IMR-90 (cell line): ENCODE data around the gene IWS1. TPM values are rescaled to one million over a fixed set of nuclear protein-coding genes. Genes with fewer than 3 reads are reported as not detected.

Experiments used
- ATAC-seq: fragments of 200-7000 bp; cut with Tn5 transposase; 2 replicates; pipeline ENCODE4 v1.9.1; 2020; ENCODE audit warnings: low read depth, mild to moderate bottlenecking, moderate library complexity
- BruUV-seq: library from RNA; stranded (reverse); fragments of 400-500 nt; replicated peaks from 2 replicates; lab custom pipeline; 2021; lab: Mats Ljungman, UMichigan
- CTCF ChIA-PET: fragments of 300-600 bp; formaldehyde crosslinking; extraction: SDS; loops from one replicate; lab custom pipeline; 2021; ENCODE audit warnings: antibody characterized with exemption; lab: Yijun Ruan, JAX
- POLR2A ChIA-PET: fragments of 300-600 bp; sonication (Branson Sonifier 250); formaldehyde crosslinking; loops from one replicate; lab custom pipeline; 2022; ENCODE audit warnings: antibody characterized with exemption; ENCODE audit not compliant: unreplicated experiment; lab: Charles Lee
- DNase-seq: peaks from one replicate; pipeline ENCODE4 v3.0.0; 2013
- H2AFZ ChIP-seq: replicated peaks from 2 replicates; pipeline ENCODE3; 2013; ENCODE audit warnings: low read length, mild to moderate bottlenecking; ENCODE audit not compliant: poor library complexity
- H2AK5ac ChIP-seq: 2 replicates; pipeline ENCODE4 v1.6.1; 2013; ENCODE audit warnings: low read depth, low read length, inconsistent platforms
- H2AK9ac ChIP-seq: replicated peaks from 2 replicates; pipeline ENCODE3; 2013; ENCODE audit warnings: mild to moderate bottlenecking, low read depth, low read length, moderate library complexity; ENCODE audit not compliant: poor library complexity
- H2BK120ac ChIP-seq: 2 replicates; pipeline ENCODE4 v1.6.1; 2013; ENCODE audit warnings: low read depth, low read length, inconsistent platforms
- H2BK15ac ChIP-seq: 3 replicates; pipeline ENCODE4 v1.6.1; 2013; ENCODE audit warnings: low read depth, low read length, inconsistent platforms
- H2BK20ac ChIP-seq: 2 replicates; pipeline ENCODE4 v1.6.1; 2013; ENCODE audit warnings: low read depth, mild to moderate bottlenecking, inconsistent platforms, low read length, moderate library complexity
- H2BK5ac ChIP-seq: 2 replicates; pipeline ENCODE4 v1.6.1; 2013; ENCODE audit warnings: mild to moderate bottlenecking, low read depth, low read length, inconsistent platforms; ENCODE audit not compliant: poor library complexity, severe bottlenecking
- H3K14ac ChIP-seq: replicated peaks from 2 replicates; pipeline ENCODE4 v1.6.1; 2013; ENCODE audit warnings: low read depth, low read length, inconsistent platforms
- H3K18ac ChIP-seq: 2 replicates; pipeline ENCODE4 v1.6.1; 2013; ENCODE audit warnings: low read depth, low read length, control low read depth
- H3K23ac ChIP-seq: 2 replicates; pipeline ENCODE4 v1.6.1; 2013; ENCODE audit warnings: low read depth, low read length, inconsistent platforms
- H3K27ac ChIP-seq: 2 replicates; pipeline ENCODE4 v1.5.1; 2013; ENCODE audit warnings: mild to moderate bottlenecking, control low read depth, low read length; ENCODE audit not compliant: insufficient read depth
- H3K27me3 ChIP-seq: 2 replicates; pipeline ENCODE4 v1.6.1; 2013; ENCODE audit warnings: low read length; ENCODE audit not compliant: control insufficient read depth, insufficient read depth
- H3K36me3 ChIP-seq: 2 replicates; pipeline ENCODE4 v1.6.1; 2013; ENCODE audit warnings: low read length, mixed read lengths; ENCODE audit not compliant: control insufficient read depth, insufficient read depth
- H3K4ac ChIP-seq: 2 replicates; pipeline ENCODE4 v1.6.1; 2013; ENCODE audit warnings: low read depth, low read length, inconsistent platforms
- H3K4me1 ChIP-seq: 2 replicates; pipeline ENCODE4 v1.6.1; 2013; ENCODE audit warnings: low read length, mixed read lengths; ENCODE audit not compliant: control insufficient read depth, insufficient read depth
- H3K4me2 ChIP-seq: 2 replicates; pipeline ENCODE4 v1.6.1; 2013; ENCODE audit warnings: low read depth, mild to moderate bottlenecking, control low read depth, low read length, moderate library complexity
- H3K4me3 ChIP-seq: 2 replicates; pipeline ENCODE4 v1.5.1; 2013; ENCODE audit warnings: low read depth, mild to moderate bottlenecking, control low read depth, low read length, moderate library complexity; ENCODE audit not compliant: insufficient read depth
- H3K56ac ChIP-seq: 2 replicates; pipeline ENCODE4 v1.6.1; 2013; ENCODE audit warnings: low read length, inconsistent platforms; ENCODE audit not compliant: insufficient read depth; ENCODE audit errors: extremely low read depth
- H3K79me1 ChIP-seq, 2 experiments: 2 replicates each; pipeline ENCODE4 v1.6.1; 2013; ENCODE audit warnings: low read length in 2 of 2, inconsistent platforms in 1 of 2, low read depth in 1 of 2
- H3K9ac ChIP-seq: 2 replicates; pipeline ENCODE4 v1.6.1; 2013; ENCODE audit warnings: low read depth, low read length, control low read depth
- H3K9me1 ChIP-seq: 2 replicates; pipeline ENCODE4 v1.6.1; 2013; ENCODE audit warnings: low read length, inconsistent platforms; ENCODE audit not compliant: insufficient read depth
- H3K9me3 ChIP-seq: 2 replicates; pipeline ENCODE4 v1.6.1; 2013; ENCODE audit warnings: low read length; ENCODE audit not compliant: control insufficient read depth, insufficient read depth
- H4K20me1 ChIP-seq: 2 replicates; pipeline ENCODE4 v1.6.1; 2013; ENCODE audit warnings: low read length, inconsistent platforms; ENCODE audit not compliant: insufficient read depth
- H4K5ac ChIP-seq: 2 replicates; pipeline ENCODE4 v1.6.1; 2013; ENCODE audit warnings: mild to moderate bottlenecking, low read depth, low read length, control low read depth
- H4K8ac ChIP-seq, 2 experiments: 2 replicates each; pipeline ENCODE4 v1.6.1; 2013; ENCODE audit warnings: low read depth in 2 of 2, low read length in 2 of 2, control low read depth in 1 of 2, inconsistent platforms in 1 of 2
- H4K91ac ChIP-seq: 2 replicates; pipeline ENCODE4 v1.6.1; 2013; ENCODE audit warnings: low read depth, low read length, inconsistent platforms; ENCODE audit not compliant: insufficient read depth
- BHLHE40 ChIP-seq: fragments of 150-350 bp; IDR thresholded peaks from 2 replicates; pipeline ENCODE4 v1.6.1; 2016; ENCODE audit warnings: mild to moderate bottlenecking, low read depth, low read length
- CHD1 ChIP-seq: IDR thresholded peaks from 2 replicates; pipeline ENCODE4 v1.6.1; 2012; ENCODE audit warnings: low read depth, low read length, improper control_type of control experiment
- FOS ChIP-seq: fragments of 150-350 bp; IDR thresholded peaks from 2 replicates; pipeline ENCODE4 v1.6.1; 2016; ENCODE audit warnings: low read depth, low read length
- MAFK ChIP-seq: IDR thresholded peaks from 2 replicates; pipeline ENCODE4 v1.6.1; 2012; ENCODE audit warnings: low read depth, low read length, improper control_type of control experiment
- MXI1 ChIP-seq: IDR thresholded peaks from 2 replicates; pipeline ENCODE4 v1.6.1; 2012; ENCODE audit warnings: low read depth, mild to moderate bottlenecking, low read length, moderate library complexity, borderline replicate concordance
- NFE2L2 ChIP-seq: fragments of 150-350 bp; IDR thresholded peaks from 2 replicates; pipeline ENCODE4 v1.6.1; 2016; ENCODE audit warnings: low read depth, mild to moderate bottlenecking, low read length
- RAD21 ChIP-seq: IDR thresholded peaks from 2 replicates; pipeline ENCODE4 v1.6.1; 2012; ENCODE audit warnings: low read length, improper control_type of control experiment
- RCOR1 ChIP-seq: IDR thresholded peaks from 2 replicates; pipeline ENCODE4 v1.6.1; 2012; ENCODE audit warnings: mild to moderate bottlenecking, low read length, improper control_type of control experiment; ENCODE audit not compliant: insufficient replicate concordance
- RFX5 ChIP-seq: IDR thresholded peaks from 2 replicates; pipeline ENCODE4 v1.8.0; 2012; ENCODE audit warnings: low read depth, mild to moderate bottlenecking, low read length, moderate library complexity
- SMC3 ChIP-seq: fragments of 150-350 bp; IDR thresholded peaks from 2 replicates; pipeline ENCODE4 v1.6.1; 2016; ENCODE audit warnings: low read depth, mild to moderate bottlenecking, antibody characterized with exemption, low read length, moderate library complexity
- WGBS, 2 experiments: methylation state at CpG; one replicate each; pipeline versions ENCODE4 v1.1.5 to v1.1.7; 2013; ENCODE audit warnings: missing lambda C conversion rate in 2 of 2; ENCODE audit not compliant: insufficient read length in 1 of 2; ENCODE audit errors: extremely low coverage in 2 of 2; 5-methylcytosine and 5-hydroxymethylcytosine counted together
- dilution Hi-C: fragments of 300-500 bp; cut with HindIII; formaldehyde crosslinking; loops from one replicate; pipeline ENCODE4 v1.14.3; 2018; ENCODE audit warnings: low sequenced_read_pairs; ENCODE audit not compliant: unreplicated experiment
- in situ Hi-C: fragments of 300-500 bp; cut with MboI; formaldehyde crosslinking; loops from 3 replicates; pipeline ENCODE4 v1.14.3; 2019; ENCODE audit warnings: low sequenced_read_pairs, inconsistent platforms, mixed read lengths
- intact Hi-C: fragments of 100-400 bp; cut with micrococcal nuclease; formaldehyde crosslinking; loops from 2 replicates; pipeline ENCODE4 v1.10.0; 2022
- polyA plus RNA-seq, 3 experiments: library from polyadenylated mRNA; depleted of rRNA; stranded (reverse); fragments of >200 nt; gene quantifications; 2 replicates each; pipeline ENCODE4 v1.2.3, GENCODE V29; 2012; ENCODE audit warnings: low replicate concordance in 1 of 3
- total RNA-seq: library from RNA; depleted of rRNA; stranded (reverse); fragments of >200 nt; gene quantifications from 2 replicates; pipeline ENCODE4 v1.2.3, GENCODE V29; 2012

Gene IWS1
- total and polyA plus RNA-seq, 2 of the 4 experiments (the other 2 are of a cell fraction), result 31.5 to 52.5 TPM

DNA sequence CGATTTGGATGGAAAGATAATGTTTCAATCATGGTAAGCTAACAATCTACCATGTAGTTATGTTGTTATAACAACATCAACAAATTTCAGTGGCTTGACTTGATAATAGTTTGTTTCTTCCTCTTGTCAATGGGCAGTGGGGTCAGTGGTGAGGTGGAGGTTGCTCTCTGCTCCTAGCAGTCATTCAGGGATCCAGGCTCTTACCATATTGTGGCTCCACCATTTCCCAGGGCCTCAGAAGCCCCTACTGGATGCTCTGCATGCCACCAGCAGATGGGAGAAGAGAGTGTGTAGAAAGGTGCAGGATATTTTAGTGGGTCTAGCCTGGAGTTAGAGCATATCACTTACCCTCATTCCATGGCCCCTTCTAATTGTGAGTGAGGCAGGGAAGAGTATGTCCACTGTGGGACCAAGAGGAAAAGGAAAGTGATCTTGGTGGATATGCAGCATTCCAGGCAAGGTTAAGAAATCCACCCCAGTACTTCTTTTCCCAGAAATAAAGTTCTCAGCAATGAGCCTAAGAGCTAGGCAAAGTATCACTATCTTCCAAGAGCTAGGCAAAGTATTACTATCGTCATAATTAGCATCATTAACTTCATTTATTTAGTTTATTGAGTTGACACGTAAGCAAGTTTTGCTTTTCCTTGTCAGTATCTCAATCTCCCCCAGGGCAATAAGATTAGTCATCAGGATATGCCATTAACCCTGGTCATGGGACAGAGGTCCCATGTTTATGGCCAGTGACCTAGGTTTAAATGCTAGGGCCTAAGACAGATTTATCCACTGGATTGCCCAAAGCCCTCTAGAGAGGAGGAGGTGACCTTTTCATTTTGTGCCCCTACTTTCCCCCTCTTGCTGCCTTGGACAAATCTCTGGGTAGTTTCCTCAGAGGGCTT, 4.2 kb upstream of the IWS1 start:
- Histone ChIP-seq H3K23ac (no peak overlapping the region), H2BK20ac (no peak overlapping the region), H3K4me3 (no peak overlapping the region), H3K9me3 (no peaks in the 10 kb centered on the region), H4K8ac (0 out of 4 replicates have a peak overlapping the region, but pooled peaks of 1 of the 2 experiments have one; percentile 17), H3K79me1 (peaks cover 0 to 10% of the 10 kb centered on the region in 2 experiments; a peak in 2 of 4 replicates), H3K9me1 (peaks cover 6% of the 10 kb centered on the region; the same call in 1 of the 2 replicates), H4K91ac (no peak overlapping the region), H2AK9ac (no peak overlapping the region), H2AK5ac (no peak overlapping the region), H3K27ac (no peak overlapping the region), H4K5ac (no peak overlapping the region), H3K4ac (no peak overlapping the region), H3K36me3 (no peaks in the 10 kb centered on the region), H3K56ac (no peak overlapping the region), H3K4me1 (no peaks in the 10 kb centered on the region), H2BK15ac (no peak overlapping the region), H3K27me3 (peaks cover 15% of the 10 kb centered on the region), H2BK120ac (no peak overlapping the region), H3K14ac (0 out of 2 replicates have a peak overlapping the region, but pooled peaks have one; percentile 31), H2BK5ac (no peak overlapping the region), H3K4me2 (no peak overlapping the region), H3K9ac (no peak overlapping the region), H4K20me1 (no peaks in the 10 kb centered on the region), H2AFZ (peak overlapping the region; percentile 67), H3K18ac (no peak overlapping the region)
- DNase-seq (no peak), ATAC-seq (no peak)
- dilution Hi-C loops (no loop called here), in situ Hi-C loops (no loop called here), intact Hi-C loops (no loop called here)
- BruUV-seq, result no TSS peak
- no peak for TF ChIP-seq SMC3
- TF ChIP-seq RAD21, result no peak
- no peak for TF ChIP-seq RFX5
- TF ChIP-seq FOS, result no peak
- no peak for TF ChIP-seq RCOR1
- no peak for TF ChIP-seq MXI1
- no peak for TF ChIP-seq MAFK
- no peak for TF ChIP-seq CHD1
- no peak for TF ChIP-seq BHLHE40
- TF ChIP-seq NFE2L2, result no peak
- ChIA-PET POLR2A (no interaction called here), CTCF (no interaction called here)
- WGBS, 2 experiments, result no CpG with 5 or more reads among the region's 3 CpGs
